B cell (primary cell): ENCODE measurements around the gene SCFD2. TPM values are rescaled to one million over a fixed set of nuclear protein-coding genes. Genes with fewer than 3 reads are reported as not detected.

Experiments used
- ATAC-seq: fragments of 200-7000 bp; cut with Tn5 transposase; one replicate; pipeline ENCODE4 v1.10.0; 2021; ENCODE audit warnings: low read depth, mild to moderate bottlenecking, moderate number of reproducible peaks, moderate library complexity
- CTCF ChIA-PET: fragments of 350-600 bp; sonication (Branson Sonifier 250); formaldehyde crosslinking; loops from one replicate; lab custom pipeline; 2021; ENCODE audit warnings: antibody characterized with exemption, inconsistent platforms; lab: Charles Lee
- POLR2A ChIA-PET: fragments of 350-600 bp; sonication (Branson Sonifier 250); formaldehyde crosslinking; loops from one replicate; lab custom pipeline; 2021; ENCODE audit warnings: antibody characterized with exemption; lab: Charles Lee
- DNase-seq: peaks from one replicate; pipeline ENCODE4 v3.0.0; 2013
- H2AFZ ChIP-seq: 2 replicates; pipeline ENCODE4 v1.6.1; 2012; ENCODE audit warnings: mild to moderate bottlenecking, low read depth, low read length; ENCODE audit not compliant: insufficient read depth, poor library complexity, severe bottlenecking
- H3K27ac ChIP-seq, 2 donors: 1 replicate in 1 of 2; 2 replicates in 1 of 2; pipeline ENCODE4 v1.5.1; 2012 to 2013; ENCODE audit warnings: low read length in 2 of 2, mild to moderate bottlenecking in 2 of 2, moderate library complexity in 1 of 2
- H3K27me3 ChIP-seq, 4 experiments: fragments of 200-600 bp in 1 of 4; sonication (generic) in 1 of 4; replicated peaks in 1 of 4; 1 replicate in 2 of 4; 2 replicates in 2 of 4; pipeline versions ENCODE4 v1.6.1 to v1.7.0; 2013 to 2016; ENCODE audit warnings: low read length in 3 of 4, mild to moderate bottlenecking in 2 of 4, mixed read lengths in 1 of 4, moderate library complexity in 1 of 4; ENCODE audit not compliant: insufficient read depth in 4 of 4, control insufficient read depth in 3 of 4; ENCODE audit errors: control extremely low read depth in 1 of 4
- H3K36me3 ChIP-seq, 2 experiments: replicated peaks in 1 of 2; 1 replicate in 1 of 2; 2 replicates in 1 of 2; pipeline versions ENCODE4 v1.6.1 to v1.7.1; 2013; ENCODE audit warnings: low read length in 1 of 2; ENCODE audit not compliant: insufficient read depth in 2 of 2, control insufficient read depth in 1 of 2; ENCODE audit errors: control extremely low read depth in 1 of 2, extremely low read depth in 1 of 2
- H3K4me1 ChIP-seq, 2 donors: fragments of 200-600 bp in 1 of 2; sonication (generic) in 1 of 2; 1 replicate in 1 of 2; 2 replicates in 1 of 2; pipeline versions ENCODE4 v1.5.1 to v1.6.1; 2013 to 2017; ENCODE audit warnings: low read length in 2 of 2; ENCODE audit not compliant: control insufficient read depth in 2 of 2, insufficient read depth in 2 of 2
- H3K4me2 ChIP-seq: replicated peaks from 2 replicates; pipeline ENCODE3; 2012; ENCODE audit warnings: mild to moderate bottlenecking, low read depth, low read length; ENCODE audit not compliant: poor library complexity, severe bottlenecking
- H3K4me3 ChIP-seq, 5 experiments: fragments of 200-600 bp in 1 of 5; sonication (generic) in 1 of 5; 1 replicate in 3 of 5; 2 replicates in 2 of 5; pipeline versions ENCODE4 v1.5.1 to v1.7.0; 2011 to 2016; ENCODE audit warnings: low read length in 4 of 5, mild to moderate bottlenecking in 4 of 5, low read depth in 2 of 5, control low read depth in 1 of 5, moderate library complexity in 1 of 5; ENCODE audit not compliant: insufficient read depth in 1 of 5; ENCODE audit errors: control extremely low read depth in 1 of 5, extremely low read depth in 1 of 5
- H3K79me2 ChIP-seq: fragments of 200-600 bp; sonication (generic); one replicate; pipeline ENCODE4 v1.6.0; 2016; ENCODE audit warnings: low read length; ENCODE audit not compliant: control insufficient read depth, insufficient read depth
- H3K9ac ChIP-seq: fragments of 200-600 bp; sonication (generic); 2 replicates; pipeline ENCODE4 v1.6.1; 2017; ENCODE audit warnings: mild to moderate bottlenecking, low read length, moderate library complexity
- H3K9me3 ChIP-seq, 3 donors: one replicate each; pipeline versions ENCODE4 v1.6.1 to v1.7.1; 2013; ENCODE audit warnings: low read length in 2 of 3; ENCODE audit not compliant: control insufficient read depth in 2 of 3, insufficient read depth in 1 of 3; ENCODE audit errors: control extremely low read depth in 1 of 3
- H4K20me1 ChIP-seq: 2 replicates; pipeline ENCODE4 v1.6.0; 2012; ENCODE audit warnings: mild to moderate bottlenecking, low read length; ENCODE audit not compliant: insufficient read depth, control insufficient read depth, poor library complexity, severe bottlenecking
- H3K27ac Mint-ChIP-seq: one replicate; pipeline ENCODE4 v1.8.0; 2021; ENCODE audit warnings: mixed read lengths
- H3K27me3 Mint-ChIP-seq: one replicate; pipeline ENCODE4 v1.8.0; 2021; ENCODE audit warnings: mixed read lengths
- H3K4me1 Mint-ChIP-seq: one replicate; pipeline ENCODE4 v1.8.0; 2021; ENCODE audit warnings: mixed read lengths
- H3K4me3 Mint-ChIP-seq: one replicate; pipeline ENCODE4 v1.8.0; 2021; ENCODE audit warnings: mixed read lengths
- H3K9me3 Mint-ChIP-seq: one replicate; pipeline ENCODE4 v1.8.0; 2022; ENCODE audit warnings: mixed read lengths; ENCODE audit not compliant: insufficient read depth
- CTCF ChIP-seq: fragments of 200-600 bp; IDR thresholded peaks from one replicate; pipeline ENCODE4 v1.8.0; 2022; ENCODE audit warnings: antibody characterized with exemption, mild to moderate bottlenecking
- EZH2 ChIP-seq: IDR thresholded peaks from 2 replicates; pipeline ENCODE4 v1.6.1; 2012; ENCODE audit warnings: borderline replicate concordance, low read depth, mild to moderate bottlenecking, moderate library complexity, low read length; ENCODE audit not compliant: insufficient read depth, poor library complexity, severe bottlenecking
- WGBS: methylation state at CpG from one replicate; pipeline ENCODE4 v1.1.5; 2013; ENCODE audit warnings: missing lambda C conversion rate; ENCODE audit not compliant: insufficient coverage; 5-methylcytosine and 5-hydroxymethylcytosine counted together
- intact Hi-C: fragments of 100-400 bp; cut with micrococcal nuclease; formaldehyde crosslinking; loops from one replicate; pipeline ENCODE4 v1.10.0; 2022
- polyA plus RNA-seq: library from polyadenylated mRNA; depleted of rRNA; stranded (reverse); fragments of >200 nt; gene quantifications from 2 replicates; pipeline ENCODE4 v1.2.3, GENCODE V29; 2012
- total RNA-seq, 2 donors: library from RNA; stranded (reverse); fragments of 120-200 nt in 1 of 2; gene quantifications; 1 replicate in 1 of 2; 2 replicates in 1 of 2; pipeline versions ENCODE4 v1.2.3 to v1.2.4, GENCODE V29; 2013 to 2022

SCFD2 gene
- total and polyA plus RNA-seq, 2 donors (not counting 1 experiment from before 2014, with no cell fraction given), result 12.8 to 20.4 TPM

- Histone ChIP-seq H2AFZ (no peak overlapping the region), H3K4me1 (peaks cover 0 to 4% of the 10 kb centered on the region in 2 donors), H3K4me3 (no peak overlapping the region), H3K36me3 (peaks cover 0 to 1% of the 10 kb centered on the region in 2 experiments), H3K9ac (no peak overlapping the region), H3K9me3 (no peaks in the 10 kb centered on the region), H4K20me1 (no peaks in the 10 kb centered on the region), H3K79me2 (no peaks in the 10 kb centered on the region), H3K4me2 (no peak overlapping the region), H3K27ac (no peak overlapping the region), H3K27me3 (no peaks in the 10 kb centered on the region)
- WGBS, result no CpG with 5 or more reads among the region's 4 CpGs
- DNase-seq (peak; percentile 7), ATAC-seq (no peak)
- Mint-ChIP-seq H3K27ac (no peak overlapping the region), H3K9me3 (no peaks in the 10 kb centered on the region), H3K27me3 (no peaks in the 10 kb centered on the region), H3K4me1 (peaks cover 4% of the 10 kb centered on the region), H3K4me3 (no peak overlapping the region)
- intact Hi-C loops, result loop anchor here (10.0 kb wide), 1 partner anchor 253 kb away; no protein-coding TSS in a partner anchor
- ChIA-PET CTCF (no interaction called here), POLR2A (no interaction called here)
- TF ChIP-seq EZH2 (no peak), CTCF (no peak)
These were observed 173.9 kb downstream of the SCFD2 start for GRCh38 chr4:53191997-53192396.

GRCh38 chr4:53189011-53189410 is 176.8 kb downstream of the SCFD2 start:
- Mint-ChIP-seq H3K4me3 (no peak overlapping the region), H3K9me3 (no peaks in the 10 kb centered on the region), H3K27me3 (no peaks in the 10 kb centered on the region), H3K27ac (no peak overlapping the region), H3K4me1 (peaks cover 4% of the 10 kb centered on the region)
- intact Hi-C loops, result no loop called here
- POLR2A ChIA-PET, result no interaction called here
- Histone ChIP-seq H3K79me2 (no peaks in the 10 kb centered on the region), H3K4me1 (peaks cover 0 to 4% of the 10 kb centered on the region in 2 donors), H3K27ac (no peak overlapping the region), H3K4me3 (no peak overlapping the region), H3K36me3 (no peaks in the 10 kb centered on the region), H3K4me2 (no peak overlapping the region), H3K27me3 (no peaks in the 10 kb centered on the region), H2AFZ (no peak overlapping the region), H4K20me1 (no peaks in the 10 kb centered on the region), H3K9ac (no peak overlapping the region), H3K9me3 (no peaks in the 10 kb centered on the region)
- ATAC-seq, result no peak
- CTCF ChIA-PET, result interaction anchor here (1.0 kb wide), 2 partner anchors 9 to 1045 kb away, joined by 3 read pairs; no protein-coding TSS in a partner anchor
- WGBS, result no CpG with 5 or more reads among the region's 1 CpG
- TF ChIP-seq CTCF (no peak), EZH2 (no peak)
- no peak for DNase-seq
